ENCODE measurements around the gene EBF4. TPM values are rescaled to one million over a fixed set of nuclear protein-coding genes. Genes with fewer than 3 reads are reported as not detected.

Gene EBF4
- total RNA-seq: 0.53 and 1.0 TPM in 2 replicates

GRCh38 chr20:2692036-2692885 is at the start of gene EBF4:
TSS of gene EBF4 (plus strand) at chr20:2692780. CDS start at chr20:2693646, 866 bp downstream.

GRCh38 chr20:2651772-2652723 is 40.5 kb upstream of the EBF4 start, which contains the start of gene NOP56:
TSS of gene NOP56 (plus strand) at chr20:2652632. CDS start at chr20:2652661, 29 bp downstream.

GRCh38 chr20:2663887-2664719 is 28.5 kb upstream of the EBF4 start, which contains the start of gene IDH3B:
TSS of gene IDH3B (minus strand) at chr20:2664216. CDS start at chr20:2664188, 28 bp downstream.

GRCh38 chr20:2800521-2801285 is 108.1 kb downstream of the EBF4 start, which contains the start of gene CPXM1:
TSS of gene CPXM1 (minus strand) at chr20:2800627. CDS start at chr20:2800572, 55 bp downstream.

Small RNA genes within 50 kb of the gene (small RNA-seq; reads per million reads assigned to genes)
- not detected for gene SNORA51
- gene SNORD110: not detected
- not detected for gene SNORD56
- not detected for gene SNORD57
- gene SNORD86: not detected

Other genes with a start within 250 kb of the EBF4 start
- gene SNRPB, start 222.0 kb upstream of the EBF4 start, total RNA-seq: 237 and 320 TPM in 2 replicates
- gene ZNF343, start 183.9 kb upstream of the EBF4 start, total RNA-seq: 12.6 and 12.8 TPM in 2 replicates
- not detected in 2 replicates for gene TMC2, start 156.2 kb upstream of the EBF4 start, total RNA-seq
- gene NOP56, start 40.1 kb upstream of the EBF4 start, total RNA-seq: 200 and 273 TPM in 2 replicates
- gene IDH3B, start 28.6 kb upstream of the EBF4 start, total RNA-seq: 86.9 and 87.8 TPM in 2 replicates
- gene CPXM1, start 107.8 kb downstream of the EBF4 start, total RNA-seq: 0.13 and 0.14 TPM in 2 replicates
- not detected in 2 replicates for gene C20orf141, start 122.2 kb downstream of the EBF4 start, total RNA-seq
- not detected in 2 replicates for gene TMEM239, start 123.6 kb downstream of the EBF4 start, total RNA-seq
- gene PCED1A, start 147.9 kb downstream of the EBF4 start, total RNA-seq: 13.6 and 16.6 TPM in 2 replicates
- 29.1 and 29.5 TPM in 2 replicates for gene VPS16, start 148.0 kb downstream of the EBF4 start, total RNA-seq
- gene PTPRA, start 180.7 kb downstream of the EBF4 start, total RNA-seq: 48.3 and 61.7 TPM in 2 replicates